Activated T-cell treated with anti-CD3 and anti-CD28 coated beads for 24 hours (primary cell): ENCODE results near the gene SULT1A1.
"Not testable (repeated sequence)": the region's sequence is repeated elsewhere in the genome, so short reads cannot be mapped to it uniquely, and the experiment has no call there.

ENCODE experiments used
- DNase-seq: peaks from one replicate; pipeline ENCODE4 v3.0.0-alpha.2; 2020; ENCODE audit warnings: low read depth

SULT1A1 gene

DNA sequence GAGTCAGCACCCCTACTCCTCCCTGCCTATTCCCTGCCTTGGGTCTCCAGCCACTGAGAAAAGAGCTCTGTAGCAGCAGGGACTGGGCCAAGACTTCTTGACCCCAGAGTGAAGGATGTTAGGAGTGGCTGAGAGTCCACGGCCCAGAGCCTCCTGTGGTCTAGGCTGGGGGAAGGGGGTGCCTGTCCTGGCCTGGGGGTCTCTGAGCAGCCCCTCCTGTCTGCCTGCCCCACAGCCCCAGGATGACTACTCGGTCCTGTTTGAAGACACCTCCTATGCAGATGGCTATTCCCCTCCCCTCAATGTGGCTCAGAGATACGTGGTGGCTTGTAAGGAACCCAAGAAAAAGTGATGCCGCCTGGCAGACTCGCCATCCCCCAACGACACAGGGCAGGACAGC, 18.5 kb downstream of the SULT1A1 start:
- DNase-seq, result no peak

GRCh38 chr16:28590384-28591340, 19.2 kb downstream of the SULT1A1 start:
- DNase-seq, result no peak

DNA sequence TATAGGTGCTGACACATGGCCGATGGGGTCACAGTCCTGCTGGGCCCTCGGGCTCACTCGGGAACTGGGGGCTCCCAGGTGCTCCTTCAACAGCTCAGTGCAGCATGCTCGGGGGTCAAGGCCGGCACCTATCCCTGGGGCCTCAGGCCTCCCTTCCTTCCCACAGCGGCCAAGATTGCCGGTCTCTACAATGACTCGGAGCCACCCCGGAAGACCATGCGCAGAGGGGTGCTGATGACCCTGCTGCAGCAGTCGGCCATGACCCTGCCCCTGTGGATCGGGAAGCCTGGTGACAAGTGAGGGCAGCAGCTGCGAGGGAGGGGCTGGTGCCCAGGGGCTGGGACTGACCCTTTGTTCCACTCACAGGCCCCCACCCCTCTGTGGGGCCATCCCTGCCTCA, 19.9 kb downstream of the SULT1A1 start:
- DNase-seq, result no peak

- DNase-seq, result no peak
These were observed 20.8 kb downstream of the SULT1A1 start for GRCh38 chr16:28589069-28589468.

GRCh38 chr16:28587386-28587785, 22.5 kb downstream of the SULT1A1 start:
- no peak for DNase-seq

DNA sequence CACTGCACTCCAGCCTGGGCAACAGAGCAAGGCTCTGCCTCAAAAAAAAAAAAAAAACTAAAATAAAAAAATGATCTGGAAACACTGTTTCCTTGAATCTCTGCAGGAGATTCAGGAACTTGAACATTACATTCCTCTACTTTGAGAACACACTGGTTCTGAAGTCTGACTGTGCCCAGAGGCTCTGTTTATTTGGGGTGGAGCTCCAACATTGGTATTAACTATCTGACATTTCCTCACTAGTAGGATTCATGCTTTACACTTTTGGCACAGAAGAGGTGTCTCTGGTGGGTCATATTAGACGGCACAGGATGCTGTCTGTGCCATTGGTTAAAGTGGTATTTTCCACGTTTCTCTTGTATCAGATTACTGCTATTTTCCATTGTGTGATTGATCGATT, 23.4 kb downstream of the SULT1A1 start:
- no peak for DNase-seq

DNA sequence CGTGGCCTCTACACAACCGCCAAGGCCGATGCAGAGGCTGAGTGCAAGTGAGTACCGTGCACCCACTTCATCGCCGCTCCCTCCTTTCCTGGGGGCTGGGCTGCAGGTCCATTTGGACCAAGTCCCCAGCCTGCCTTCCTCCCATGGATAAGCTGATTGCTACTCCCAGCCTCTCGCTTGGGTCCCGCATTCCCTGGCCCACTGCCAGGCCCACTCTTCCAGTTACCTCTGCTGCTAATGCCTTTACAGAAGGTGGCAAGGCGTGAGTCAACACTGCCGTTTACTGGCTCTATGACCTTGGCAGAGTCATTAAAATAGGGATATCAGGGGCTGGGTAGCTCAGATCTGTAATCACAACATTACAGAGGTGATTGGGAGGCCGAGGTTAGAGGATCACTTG, 24.2 kb downstream of the SULT1A1 start:
- DNase-seq, result no peak

DNA sequence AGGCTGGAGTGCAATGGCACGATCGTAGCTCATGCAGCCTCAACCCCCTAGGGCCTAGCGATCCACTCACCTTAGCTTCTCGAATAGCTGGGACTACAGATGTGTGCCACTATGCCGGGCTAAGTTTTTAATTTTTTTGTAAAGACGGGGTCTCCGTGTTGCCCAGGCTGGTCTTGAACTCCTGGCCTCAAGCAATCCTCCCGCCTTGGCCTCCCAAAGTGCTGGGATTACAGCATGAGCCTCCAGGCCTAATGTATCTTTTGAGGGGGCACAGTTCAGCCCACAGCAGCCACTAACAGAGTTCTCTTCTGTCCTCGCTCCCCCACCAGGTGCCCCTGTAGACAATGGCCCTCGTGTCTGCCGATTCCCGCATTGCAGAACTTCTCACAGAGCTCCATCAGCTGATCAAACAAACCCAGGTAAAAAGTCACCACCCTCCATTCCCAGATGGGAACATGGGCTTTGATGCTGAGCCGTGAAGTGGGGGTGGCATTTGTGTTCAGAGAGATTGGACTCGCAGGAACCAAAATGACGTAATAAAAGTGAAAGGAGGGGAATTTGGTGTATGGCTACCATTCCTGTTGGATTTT, 29.0 kb downstream of the SULT1A1 start:
- no peak for DNase-seq

- no peak for DNase-seq
These were observed 34.3 kb downstream of the SULT1A1 start for GRCh38 chr16:28575446-28576109.

GRCh38 chr16:28574925-28575324, 34.9 kb downstream of the SULT1A1 start:
- DNase-seq, result no peak

- no peak for DNase-seq
These were observed 35.8 kb downstream of the SULT1A1 start for GRCh38 chr16:28573738-28574718.

DNA sequence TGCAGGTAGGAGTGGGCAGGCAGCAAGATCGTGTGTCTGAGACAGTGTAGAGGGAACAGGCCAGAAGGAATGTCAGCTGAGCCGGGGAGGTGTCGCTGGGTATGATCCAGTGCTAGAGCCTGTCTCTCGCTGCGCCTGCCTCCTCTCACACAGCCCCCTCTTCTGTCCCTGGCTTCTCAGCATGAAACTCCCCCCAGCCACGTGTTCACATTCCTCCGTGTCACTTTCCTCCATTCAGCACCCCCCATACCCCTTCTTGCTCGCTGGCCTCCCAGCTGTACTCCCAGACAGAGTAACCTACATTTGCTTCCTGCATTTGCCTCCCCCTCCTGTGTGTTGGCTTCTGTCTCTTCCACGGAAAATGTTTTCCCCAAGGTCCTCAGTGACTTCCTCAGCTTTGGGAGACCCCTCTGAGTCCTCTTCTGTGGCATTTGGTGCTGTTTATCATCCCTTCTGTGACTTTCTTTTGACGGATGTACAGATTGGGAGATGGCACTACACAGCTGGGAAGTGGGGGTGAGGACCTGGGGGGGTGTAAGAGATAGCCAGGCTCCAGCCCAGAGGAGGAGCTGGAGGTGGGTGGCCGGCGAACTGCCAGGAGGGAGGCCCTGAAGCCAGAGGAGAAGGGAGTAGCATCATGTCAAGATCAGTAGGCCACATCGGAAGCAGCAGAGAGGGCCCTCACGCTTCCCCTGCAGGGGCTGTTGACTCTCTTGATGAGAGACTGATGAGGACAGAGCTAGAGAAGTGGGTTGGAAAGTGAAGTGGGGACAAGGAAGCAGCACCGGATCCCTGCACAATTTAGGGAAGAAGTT, 36.9 kb downstream of the SULT1A1 start:
- no peak for DNase-seq

DNA sequence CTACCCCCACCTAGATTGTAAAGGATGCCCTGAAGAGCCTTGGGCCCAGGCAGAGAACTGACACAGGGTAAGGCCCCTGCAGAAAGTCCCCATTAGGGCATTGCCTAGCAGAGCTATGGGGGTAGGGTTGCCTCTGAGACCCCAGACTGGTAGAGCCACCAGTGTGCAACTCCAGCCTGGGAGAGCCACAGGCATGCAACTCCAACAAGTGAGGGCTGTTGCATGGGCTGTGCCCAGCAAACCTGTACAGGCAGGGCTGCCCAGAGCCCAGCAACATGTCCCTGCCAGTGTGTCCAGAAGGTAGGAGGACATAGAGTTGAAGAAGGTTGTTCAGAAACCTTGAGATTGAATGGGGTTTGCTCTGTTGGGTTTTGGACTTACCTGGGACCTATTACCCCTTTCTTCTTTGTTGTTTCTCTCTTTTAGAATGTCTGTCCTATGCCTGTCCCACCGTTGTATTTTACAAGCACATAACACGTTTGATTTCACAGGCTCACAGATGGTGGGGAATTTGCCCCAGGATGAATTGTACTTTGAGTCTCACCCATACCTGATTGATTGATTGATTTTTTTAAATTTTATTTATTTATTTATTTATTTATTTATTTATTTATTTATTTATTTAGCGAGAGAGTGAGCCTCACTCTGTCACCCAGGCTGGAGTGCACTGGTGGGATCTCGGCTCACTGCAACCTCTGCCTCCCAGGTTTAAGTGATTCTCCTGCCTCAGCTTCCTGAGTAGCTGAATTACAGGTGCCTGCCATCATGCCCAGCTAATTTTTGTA, 39.7 kb downstream of the SULT1A1 start:
- no peak for DNase-seq

DNA sequence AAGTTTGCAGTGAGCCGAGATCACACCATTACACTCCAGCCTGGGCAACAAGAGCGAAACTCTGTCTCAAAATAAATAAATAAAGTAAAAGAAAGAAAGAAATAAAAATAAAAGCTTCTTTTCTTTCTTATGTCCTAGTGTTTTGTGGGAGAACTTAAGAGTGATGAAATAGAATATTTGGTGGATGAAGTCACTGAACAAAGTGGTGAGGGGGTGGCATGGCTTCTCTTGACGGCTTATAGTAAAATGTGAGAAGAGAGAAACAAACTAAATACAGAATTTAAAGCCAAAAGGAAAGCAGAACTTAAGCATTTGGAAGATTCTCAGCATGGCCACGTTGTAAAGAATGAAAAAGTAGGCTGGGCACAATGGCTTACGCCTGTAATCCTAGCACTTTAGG, 40.8 kb downstream of the SULT1A1 start:
- DNase-seq, result no peak

- no peak for DNase-seq
These were observed 42.6 kb downstream of the SULT1A1 start for GRCh38 chr16:28567292-28567691.

GRCh38 chr16:28566233-28566925, 43.5 kb downstream of the SULT1A1 start:
- DNase-seq, result not testable (repeated sequence)

GRCh38 chr16:28563218-28563617, 46.6 kb downstream of the SULT1A1 start:
- DNase-seq, result no peak

GRCh38 chr16:28562199-28562598, 47.6 kb downstream of the SULT1A1 start:
- no peak for DNase-seq

GRCh38 chr16:28561557-28562187, 48.2 kb downstream of the SULT1A1 start:
- DNase-seq, result no peak
